ENCODE data around the gene PACRG. TPM values are rescaled to one million over a fixed set of nuclear protein-coding genes. Genes with fewer than 3 reads are reported as not detected.

Gene PACRG
- total RNA-seq, 1 experiment from 2014 or later, result 0.59 TPM

- POLR2A ChIA-PET, result no interaction called here
- BruUV-seq (replicated peaks), result no TSS peak
- intact Hi-C loops (cut with micrococcal nuclease; ENCODE audit: unreplicated experiment), result no loop called here
Observed at GRCh38 chr6:163077134-163077533, 349.4 kb downstream of the PACRG start.

GRCh38 chr6:163078712-163079111 lies 350.9 kb downstream of the PACRG start:
- Histone ChIP-seq H3K9me3 (ENCODE audit: control insufficient read depth, insufficient read depth, low read depth, low read length) (no peaks in the 10 kb centered on the region), H3K4me3 (ENCODE audit: low read depth in 2 of 2, low read length in 2 of 2) (no peak overlapping the region), H3K27ac (ENCODE audit: low read length) (no peak overlapping the region), H3K4me1 (ENCODE audit: control insufficient read depth, insufficient read depth, low read length) (no peaks in the 10 kb centered on the region), H3K36me3 (ENCODE audit: control insufficient read depth, insufficient read depth, low read length) (no peaks in the 10 kb centered on the region), H3K27me3 (ENCODE audit: control insufficient read depth, insufficient read depth, low read length) (no peaks in the 10 kb centered on the region)
- TF ChIP-seq CTCF (IDR thresholded peaks at IDR 0.05) (no peak), SIN3A (IDR thresholded peaks at IDR 0.05; ENCODE audit: borderline replicate concordance, insufficient read depth, low read depth, low read length) (no peak), POLR2AphosphoS5 (IDR thresholded peaks at IDR 0.05; ENCODE audit: low read depth, low read length) (no peak), TCF7L2 (IDR thresholded peaks at IDR 0.05; ENCODE audit: low read depth, low read length) (no peak)
- TF ChIP-seq, protein P1, sequence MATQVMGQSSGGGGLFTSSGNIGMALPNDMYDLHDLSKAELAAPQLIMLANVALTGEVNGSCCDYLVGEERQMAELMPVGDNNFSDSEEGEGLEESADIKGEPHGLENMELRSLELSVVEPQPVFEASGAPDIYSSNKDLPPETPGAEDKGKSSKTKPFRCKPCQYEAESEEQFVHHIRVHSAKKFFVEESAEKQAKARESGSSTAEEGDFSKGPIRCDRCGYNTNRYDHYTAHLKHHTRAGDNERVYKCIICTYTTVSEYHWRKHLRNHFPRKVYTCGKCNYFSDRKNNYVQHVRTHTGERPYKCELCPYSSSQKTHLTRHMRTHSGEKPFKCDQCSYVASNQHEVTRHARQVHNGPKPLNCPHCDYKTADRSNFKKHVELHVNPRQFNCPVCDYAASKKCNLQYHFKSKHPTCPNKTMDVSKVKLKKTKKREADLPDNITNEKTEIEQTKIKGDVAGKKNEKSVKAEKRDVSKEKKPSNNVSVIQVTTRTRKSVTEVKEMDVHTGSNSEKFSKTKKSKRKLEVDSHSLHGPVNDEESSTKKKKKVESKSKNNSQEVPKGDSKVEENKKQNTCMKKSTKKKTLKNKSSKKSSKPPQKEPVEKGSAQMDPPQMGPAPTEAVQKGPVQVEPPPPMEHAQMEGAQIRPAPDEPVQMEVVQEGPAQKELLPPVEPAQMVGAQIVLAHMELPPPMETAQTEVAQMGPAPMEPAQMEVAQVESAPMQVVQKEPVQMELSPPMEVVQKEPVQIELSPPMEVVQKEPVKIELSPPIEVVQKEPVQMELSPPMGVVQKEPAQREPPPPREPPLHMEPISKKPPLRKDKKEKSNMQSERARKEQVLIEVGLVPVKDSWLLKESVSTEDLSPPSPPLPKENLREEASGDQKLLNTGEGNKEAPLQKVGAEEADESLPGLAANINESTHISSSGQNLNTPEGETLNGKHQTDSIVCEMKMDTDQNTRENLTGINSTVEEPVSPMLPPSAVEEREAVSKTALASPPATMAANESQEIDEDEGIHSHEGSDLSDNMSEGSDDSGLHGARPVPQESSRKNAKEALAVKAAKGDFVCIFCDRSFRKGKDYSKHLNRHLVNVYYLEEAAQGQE (IDR thresholded peaks at IDR 0.05; ENCODE audit: insufficient read depth in 1 of 2, low read depth in 2 of 2, low read length in 1 of 2), result no peak
- no TSS peak for BruUV-seq (replicated peaks)
- DNase-seq (ENCODE audit: low read depth, low spot score) (no peak), ATAC-seq (no peak)
- intact Hi-C loops (cut with micrococcal nuclease; ENCODE audit: unreplicated experiment) (no loop called here), in situ Hi-C loops (cut with HindIII; ENCODE audit: low pct_unique_long_range_greater_than_20kb, low sequenced_read_pairs) (no loop called here)
- ChIA-PET POLR2A (no interaction called here), CTCF (no interaction called here)

More at GRCh38 chr6:163077134-163077533, 349.4 kb downstream of the PACRG start:
- CTCF ChIA-PET, result no interaction called here
- H3K4me3 ChIP-seq (ENCODE audit: low read depth in 2 of 2, low read length in 2 of 2), result no peak overlapping the region
- no peak for TF ChIP-seq POLR2AphosphoS5 (IDR thresholded peaks at IDR 0.05; ENCODE audit: low read depth, low read length)
- TF ChIP-seq TCF7L2 (IDR thresholded peaks at IDR 0.05; ENCODE audit: low read depth, low read length), result no peak
- TF ChIP-seq, protein P1 (IDR thresholded peaks at IDR 0.05; ENCODE audit: insufficient read depth in 1 of 2, low read depth in 2 of 2, low read length in 1 of 2), result no peak
- no peak for TF ChIP-seq SIN3A (IDR thresholded peaks at IDR 0.05; ENCODE audit: borderline replicate concordance, insufficient read depth, low read depth, low read length)
- TF ChIP-seq CTCF (IDR thresholded peaks at IDR 0.05), result no peak
- H3K4me1 ChIP-seq (ENCODE audit: control insufficient read depth, insufficient read depth, low read length), result no peaks in the 10 kb centered on the region
- no peaks in the 10 kb centered on the region for H3K9me3 ChIP-seq (ENCODE audit: control insufficient read depth, insufficient read depth, low read depth, low read length)
- no peaks in the 10 kb centered on the region for H3K27me3 ChIP-seq (ENCODE audit: control insufficient read depth, insufficient read depth, low read length)
- no peak for DNase-seq (ENCODE audit: low read depth, low spot score)
- H3K27ac ChIP-seq (ENCODE audit: low read length), result no peak overlapping the region
- ATAC-seq, result no peak
- in situ Hi-C loops (cut with HindIII; ENCODE audit: low pct_unique_long_range_greater_than_20kb, low sequenced_read_pairs), result no loop called here
- H3K36me3 ChIP-seq (ENCODE audit: control insufficient read depth, insufficient read depth, low read length), result no peaks in the 10 kb centered on the region
